ENCODE results near the gene RBMS3. TPM values are rescaled to one million over a fixed set of nuclear protein-coding genes. Genes with fewer than 3 reads are reported as not detected.

The RBMS3 gene
- total RNA-seq, 1 donor from 2014 or later = 70.0 TPM

- peaks cover 31% of the 10 kb centered on the region for H3K4me1 ChIP-seq
- H3K36me3 ChIP-seq = no peaks in the 10 kb centered on the region
- no peaks in the 10 kb centered on the region for H3K27me3 ChIP-seq
- TF ChIP-seq POLR2AphosphoS5 (IDR thresholded peaks at IDR 0.05; ENCODE audit: insufficient read depth in 1 of 2, low read depth in 1 of 2) = no peak
- no peak for TF ChIP-seq POLR2A (IDR thresholded peaks at IDR 0.05)
- TF ChIP-seq CTCF (IDR thresholded peaks at IDR 0.05) = no peak
- H3K27ac ChIP-seq = no peak overlapping the region
- H3K9me3 ChIP-seq = no peaks in the 10 kb centered on the region
- intact Hi-C loops (cut with DNase I) = loop anchor here (5.0 to 10.0 kb wide), 2 partner anchors 45 to 357 kb away; partner anchors contain the start of gene RBMS3
- H3K4me3 ChIP-seq = no peak overlapping the region
- DNase-seq (ENCODE audit: extremely low spot score in 2 of 2) = no peak
Measured at GRCh38 chr3:29329986-29330890, 49.4 kb downstream of the RBMS3 start.

- no peaks in the 10 kb centered on the region for H3K9me3 ChIP-seq
- intact Hi-C loops (cut with DNase I) = loop anchor here (5.0 to 10.0 kb wide), 2 partner anchors 46 to 356 kb away; partner anchors contain the start of gene RBMS3
Measured at GRCh38 chr3:29331035-29331434, 50.2 kb downstream of the RBMS3 start.

GRCh38 chr3:29331456-29332194, 50.8 kb downstream of the RBMS3 start:
- DNase-seq (ENCODE audit: extremely low spot score in 2 of 2) = no peak
- Histone ChIP-seq H3K27ac (peak overlapping the region; percentile 12), H3K4me1 (peaks cover 35% of the 10 kb centered on the region), H3K9me3 (no peaks in the 10 kb centered on the region), H3K4me3 (no peak overlapping the region), H3K27me3 (no peaks in the 10 kb centered on the region), H3K36me3 (no peaks in the 10 kb centered on the region)
- TF ChIP-seq POLR2A (IDR thresholded peaks at IDR 0.05) (no peak), CTCF (IDR thresholded peaks at IDR 0.05) (no peak), POLR2AphosphoS5 (IDR thresholded peaks at IDR 0.05; ENCODE audit: insufficient read depth in 1 of 2, low read depth in 1 of 2) (no peak)
- intact Hi-C loops (cut with DNase I) = loop anchor here (5.0 to 10.0 kb wide), 2 partner anchors 47 to 356 kb away; partner anchors contain the start of gene RBMS3

More at GRCh38 chr3:29331035-29331434, 50.2 kb downstream of the RBMS3 start:
- Histone ChIP-seq H3K4me3 (no peak overlapping the region), H3K4me1 (peaks cover 31% of the 10 kb centered on the region), H3K27me3 (no peaks in the 10 kb centered on the region), H3K36me3 (no peaks in the 10 kb centered on the region), H3K27ac (peak overlapping the region; percentile 12)
- DNase-seq (ENCODE audit: extremely low spot score in 2 of 2) = no peak
- TF ChIP-seq POLR2A (IDR thresholded peaks at IDR 0.05) (no peak), CTCF (IDR thresholded peaks at IDR 0.05) (no peak), POLR2AphosphoS5 (IDR thresholded peaks at IDR 0.05; ENCODE audit: insufficient read depth in 1 of 2, low read depth in 1 of 2) (no peak)

GRCh38 chr3:29332195-29332637, 51.3 kb downstream of the RBMS3 start:
- Histone ChIP-seq H3K27ac (peak overlapping the region; percentile 27), H3K27me3 (no peaks in the 10 kb centered on the region), H3K4me1 (peaks cover 41% of the 10 kb centered on the region), H3K36me3 (no peaks in the 10 kb centered on the region), H3K9me3 (no peaks in the 10 kb centered on the region), H3K4me3 (no peak overlapping the region)
- no peak for DNase-seq (ENCODE audit: extremely low spot score in 2 of 2)
- intact Hi-C loops (cut with DNase I) = loop anchor here (5.0 to 10.0 kb wide), 2 partner anchors 47 to 355 kb away; partner anchors contain the start of gene RBMS3
- no peak for TF ChIP-seq POLR2A (IDR thresholded peaks at IDR 0.05)
- no peak for TF ChIP-seq POLR2AphosphoS5 (IDR thresholded peaks at IDR 0.05; ENCODE audit: insufficient read depth in 1 of 2, low read depth in 1 of 2)
- TF ChIP-seq CTCF (IDR thresholded peaks at IDR 0.05) = no peak

Data from vagina (tissue), 2 donors.